Activated T-cell treated with anti-CD3 and anti-CD28 coated beads, Interleukin-2, amount 50 U/mL, for 4 hours (primary cell): ENCODE data around the gene GNAS. TPM values are rescaled to one million over a fixed set of nuclear protein-coding genes. Genes with fewer than 3 reads are reported as not detected.
"Not testable (repeated sequence)": the region's sequence is repeated elsewhere in the genome, so short reads cannot be mapped to it uniquely, and the experiment has no call there.

Experiments used
- ATAC-seq, 2 donors: fragments of 200-7000 bp; cut with Tn5 transposase; one replicate each; pipeline ENCODE4 v1.10.0; 2021
- DNase-seq: peaks from one replicate; pipeline ENCODE4 v3.0.0-alpha.2; 2020
- H3K27me3 Mint-ChIP-seq: one replicate; pipeline ENCODE4 v1.8.0; 2021; ENCODE audit warnings: low read depth, mixed read lengths
- H3K36me3 Mint-ChIP-seq: one replicate; pipeline ENCODE4 v1.8.0; 2022; ENCODE audit warnings: mixed read lengths; ENCODE audit not compliant: insufficient read depth
- H3K4me1 Mint-ChIP-seq: one replicate; pipeline ENCODE4 v1.8.0; 2021; ENCODE audit warnings: low read depth, mixed read lengths
- H3K4me3 Mint-ChIP-seq: one replicate; pipeline ENCODE4 v1.8.0; 2021; ENCODE audit warnings: mild to moderate bottlenecking, moderate library complexity, mixed read lengths
- H3K9me3 Mint-ChIP-seq: one replicate; pipeline ENCODE4 v1.8.0; 2021; ENCODE audit warnings: mixed read lengths
- total RNA-seq, 3 donors: library from RNA; stranded (reverse); gene quantifications; one replicate each; pipeline ENCODE4 v1.2.1, GENCODE V29; 2021

The GNAS gene
- total RNA-seq, 3 donors from 2014 or later = 390 to 448 (median 440) TPM

DNA sequence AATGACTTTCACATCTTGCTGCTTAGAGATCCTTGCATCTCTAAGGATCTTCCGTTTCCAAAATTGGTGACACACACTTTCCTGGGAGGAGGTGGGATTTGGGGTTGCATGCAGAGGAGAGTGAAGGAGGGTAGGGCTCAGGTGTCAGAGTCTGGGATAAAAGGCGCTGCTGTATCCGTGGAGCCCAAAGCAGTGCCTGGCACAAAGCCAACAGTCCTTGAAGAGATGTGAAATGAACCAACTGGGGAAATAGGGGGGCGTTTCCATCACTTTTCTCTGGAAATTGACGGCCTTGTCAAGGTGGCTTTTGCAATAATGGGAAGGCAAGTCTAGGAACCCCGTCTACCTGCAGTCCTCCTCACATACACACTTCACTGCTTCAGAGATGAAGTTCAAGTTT is 69.0 kb downstream of the GNAS start:
- ATAC-seq (no peak), DNase-seq (no peak)
- Mint-ChIP-seq H3K4me3 (no peak overlapping the region), H3K36me3 (no peaks in the 10 kb centered on the region), H3K27me3 (no peaks in the 10 kb centered on the region), H3K4me1 (no peaks in the 10 kb centered on the region), H3K9me3 (no peaks in the 10 kb centered on the region)

GRCh38 chr20:58922036-58922435 is 69.5 kb downstream of the GNAS start:
- H3K27me3 Mint-ChIP-seq = no peaks in the 10 kb centered on the region
- no peak overlapping the region for H3K4me3 Mint-ChIP-seq
- no peaks in the 10 kb centered on the region for H3K36me3 Mint-ChIP-seq
- ATAC-seq = no peak
- no peaks in the 10 kb centered on the region for H3K9me3 Mint-ChIP-seq
- no peaks in the 10 kb centered on the region for H3K4me1 Mint-ChIP-seq
- DNase-seq = no peak

GRCh38 chr20:58923117-58923712 is 70.7 kb downstream of the GNAS start:
- no peaks in the 10 kb centered on the region for H3K9me3 Mint-ChIP-seq
- ATAC-seq = no peak
- no peaks in the 10 kb centered on the region for H3K4me1 Mint-ChIP-seq
- no peaks in the 10 kb centered on the region for H3K36me3 Mint-ChIP-seq
- DNase-seq = no peak
- H3K4me3 Mint-ChIP-seq = no peak overlapping the region
- no peaks in the 10 kb centered on the region for H3K27me3 Mint-ChIP-seq

- no peak for ATAC-seq
- Mint-ChIP-seq H3K36me3 (no peaks in the 10 kb centered on the region), H3K9me3 (no peaks in the 10 kb centered on the region), H3K27me3 (peaks cover 16% of the 10 kb centered on the region), H3K4me1 (no peaks in the 10 kb centered on the region), H3K4me3 (no peak overlapping the region)
- DNase-seq = no peak
These were observed 74.4 kb downstream of the GNAS start for GRCh38 chr20:58926802-58927489.

DNA sequence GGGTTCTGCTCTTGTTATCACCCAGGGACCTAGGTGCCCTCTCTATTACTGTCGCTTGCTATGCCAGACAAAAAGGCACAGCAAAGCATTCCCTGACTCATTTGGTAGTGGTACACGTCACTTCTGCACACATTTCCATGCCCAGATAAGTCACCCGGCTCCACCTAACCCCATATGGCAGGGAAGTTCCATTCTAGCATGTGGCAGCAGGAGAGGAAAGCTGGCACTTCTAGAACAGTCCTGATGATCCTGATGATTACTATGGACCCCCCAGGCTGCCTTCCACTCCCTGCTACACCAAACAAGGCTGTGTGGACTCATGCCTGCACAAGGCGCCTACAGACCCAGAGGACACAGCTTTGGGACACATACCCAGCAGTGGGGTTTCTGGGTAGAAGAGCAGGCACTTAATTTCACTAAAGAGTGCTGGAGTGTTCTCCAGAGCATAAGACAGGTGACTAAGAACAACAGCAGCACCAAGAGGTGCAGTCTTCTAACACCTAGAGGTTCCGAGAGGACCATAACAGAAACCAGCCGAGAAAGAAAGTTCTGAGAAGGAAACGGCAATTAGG is 75.1 kb downstream of the GNAS start:
- Mint-ChIP-seq H3K4me3 (no peak overlapping the region), H3K27me3 (peaks cover 20% of the 10 kb centered on the region), H3K36me3 (no peaks in the 10 kb centered on the region), H3K9me3 (no peaks in the 10 kb centered on the region), H3K4me1 (no peaks in the 10 kb centered on the region)
- DNase-seq (no peak), ATAC-seq (no peak)

- no peaks in the 10 kb centered on the region for H3K36me3 Mint-ChIP-seq
- no peak overlapping the region for H3K4me3 Mint-ChIP-seq
- ATAC-seq (no peak), DNase-seq (no peak)
- no peaks in the 10 kb centered on the region for H3K4me1 Mint-ChIP-seq
- H3K9me3 Mint-ChIP-seq = no peaks in the 10 kb centered on the region
- peaks cover 23% of the 10 kb centered on the region for H3K27me3 Mint-ChIP-seq
These were observed 78.0 kb downstream of the GNAS start for GRCh38 chr20:58930496-58930895.

- Mint-ChIP-seq H3K4me1 (no peaks in the 10 kb centered on the region), H3K4me3 (no peak overlapping the region), H3K36me3 (no peaks in the 10 kb centered on the region), H3K9me3 (peaks cover 4% of the 10 kb centered on the region), H3K27me3 (peaks cover 28% of the 10 kb centered on the region)
- ATAC-seq (no peak), DNase-seq (no peak)
These were observed 79.7 kb downstream of the GNAS start for GRCh38 chr20:58932170-58932569.

GRCh38 chr20:58938078-58938477 is 85.6 kb downstream of the GNAS start:
- DNase-seq (no peak), ATAC-seq (no peak)
- Mint-ChIP-seq H3K27me3 (peaks cover 16% of the 10 kb centered on the region), H3K36me3 (no peaks in the 10 kb centered on the region), H3K9me3 (peaks cover 4% of the 10 kb centered on the region), H3K4me3 (no peak overlapping the region), H3K4me1 (no peaks in the 10 kb centered on the region)

- DNase-seq = no peak
- Mint-ChIP-seq H3K4me1 (no peaks in the 10 kb centered on the region), H3K9me3 (peaks cover 4% of the 10 kb centered on the region), H3K4me3 (no peak overlapping the region), H3K36me3 (no peaks in the 10 kb centered on the region), H3K27me3 (peaks cover 16% of the 10 kb centered on the region)
- no peak for ATAC-seq
These were observed 86.0 kb downstream of the GNAS start for GRCh38 chr20:58938541-58938940.

GRCh38 chr20:58941471-58941870 is 89.0 kb downstream of the GNAS start:
- Mint-ChIP-seq H3K4me1 (no peaks in the 10 kb centered on the region), H3K36me3 (no peaks in the 10 kb centered on the region), H3K27me3 (peaks cover 8% of the 10 kb centered on the region), H3K9me3 (no peaks in the 10 kb centered on the region), H3K4me3 (no peak overlapping the region)
- DNase-seq (no peak), ATAC-seq (no peak)

DNA sequence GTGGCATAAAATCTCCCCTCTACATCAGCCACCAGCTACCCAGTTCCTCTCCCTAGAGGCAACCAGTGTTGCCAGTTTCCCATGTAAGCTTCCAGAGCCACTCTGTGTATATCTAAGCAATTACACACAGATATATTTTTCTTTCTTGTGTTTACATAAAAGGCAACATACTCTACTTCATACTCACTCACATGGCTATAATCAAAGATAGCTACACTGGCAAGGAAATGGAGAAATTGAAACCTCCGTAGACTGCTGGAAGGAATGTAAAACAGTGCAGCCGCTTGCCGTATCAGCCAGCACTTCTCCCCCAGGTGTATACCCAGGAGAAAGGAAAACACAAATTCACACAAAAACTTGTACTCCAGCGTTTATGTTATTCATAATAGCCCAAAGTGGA is 90.0 kb downstream of the GNAS start:
- DNase-seq (no peak), ATAC-seq (no peak)
- no peaks in the 10 kb centered on the region for H3K36me3 Mint-ChIP-seq
- no peaks in the 10 kb centered on the region for H3K9me3 Mint-ChIP-seq
- H3K27me3 Mint-ChIP-seq = peaks cover 7% of the 10 kb centered on the region
- H3K4me1 Mint-ChIP-seq = no peaks in the 10 kb centered on the region
- H3K4me3 Mint-ChIP-seq = no peak overlapping the region

DNA sequence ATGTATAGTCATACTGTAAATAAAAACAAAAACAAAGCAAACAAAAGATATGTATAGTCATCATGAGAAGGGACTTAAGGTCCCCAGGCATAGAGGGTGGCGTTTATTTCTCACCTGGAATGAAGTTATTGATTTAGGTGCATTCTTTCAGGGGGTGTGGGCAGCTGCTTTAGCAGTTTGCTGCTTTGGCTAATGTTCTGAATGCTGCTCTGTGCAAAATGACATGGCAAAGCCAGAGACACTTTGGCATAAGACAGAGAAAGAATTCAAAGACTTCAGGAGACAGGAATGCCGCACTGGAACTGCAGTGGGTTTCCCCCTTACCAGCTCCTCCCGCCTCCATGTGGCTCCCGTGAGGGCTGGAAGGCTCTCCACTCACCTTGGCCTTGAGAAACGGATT is 92.1 kb downstream of the GNAS start:
- ATAC-seq (no peak), DNase-seq (no peak)
- Mint-ChIP-seq H3K9me3 (no peaks in the 10 kb centered on the region), H3K27me3 (peaks cover 6% of the 10 kb centered on the region), H3K4me1 (no peaks in the 10 kb centered on the region), H3K4me3 (no peak overlapping the region), H3K36me3 (no peaks in the 10 kb centered on the region)

DNA sequence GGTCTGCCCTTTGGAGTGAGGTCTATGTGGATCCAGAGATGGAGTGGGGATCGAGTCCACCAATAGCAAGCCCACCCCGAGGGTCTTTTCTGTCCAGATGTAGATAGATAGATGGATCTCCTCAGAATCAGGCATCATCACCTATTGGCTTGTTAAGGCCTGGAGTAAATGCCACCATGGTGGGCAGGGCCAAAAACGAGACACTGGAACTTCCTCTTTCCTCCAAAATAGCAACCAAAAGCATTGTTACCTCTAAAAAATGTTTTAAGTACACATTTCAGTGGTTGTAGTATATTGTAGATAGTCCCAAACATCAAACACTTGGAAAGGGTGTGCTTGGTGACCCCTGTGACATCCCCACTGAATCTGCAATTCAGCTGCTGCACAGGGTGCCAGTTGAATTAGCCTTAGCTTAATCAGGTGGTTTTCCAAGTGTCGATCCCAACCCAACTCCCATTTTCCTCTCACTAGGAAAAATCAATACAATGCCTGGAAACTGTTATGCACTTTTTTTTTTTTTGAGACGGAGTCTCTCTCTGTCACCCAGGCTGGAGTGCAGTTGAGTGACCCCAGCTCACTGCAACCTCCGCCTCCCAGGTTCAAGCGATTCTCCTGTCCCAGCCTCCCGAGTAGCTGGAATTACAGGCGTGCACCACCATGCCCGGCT is 93.6 kb downstream of the GNAS start:
- Mint-ChIP-seq H3K4me3 (no peak overlapping the region), H3K36me3 (no peaks in the 10 kb centered on the region), H3K9me3 (no peaks in the 10 kb centered on the region), H3K27me3 (peaks cover 7% of the 10 kb centered on the region), H3K4me1 (no peaks in the 10 kb centered on the region)
- ATAC-seq = no peak
- DNase-seq = no peak

DNA sequence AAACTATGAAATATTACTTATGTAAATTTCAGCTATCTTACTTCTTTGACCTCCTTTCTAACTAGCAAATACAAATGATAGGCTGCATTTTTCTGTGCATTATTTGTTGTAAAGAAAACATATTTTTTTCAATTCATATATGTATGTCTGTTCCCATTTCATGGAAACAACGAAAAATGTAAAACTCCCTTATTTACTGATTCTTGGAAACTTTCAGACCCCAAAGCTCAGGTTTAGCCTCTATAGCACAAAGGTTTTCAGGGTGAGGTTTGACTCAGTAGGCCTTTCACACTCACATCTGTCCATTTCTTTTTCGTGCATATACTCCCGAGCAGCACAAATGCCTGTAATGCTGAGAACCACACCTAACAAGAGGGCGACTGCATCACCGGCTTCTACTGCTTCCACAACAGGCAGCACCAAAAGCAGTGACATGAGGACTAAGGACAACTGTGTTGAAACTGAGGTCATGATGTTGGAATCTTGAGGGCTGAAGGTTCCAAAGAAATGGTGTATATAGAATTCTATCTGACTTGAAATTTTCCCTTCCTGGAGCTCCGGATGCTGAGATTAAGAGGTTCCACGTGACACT is 95.4 kb downstream of the GNAS start:
- not testable (repeated sequence) for H3K4me3 Mint-ChIP-seq, H3K9me3 Mint-ChIP-seq, H3K36me3 Mint-ChIP-seq, ATAC-seq, DNase-seq, H3K27me3 Mint-ChIP-seq, H3K4me1 Mint-ChIP-seq
